ENCODE results near the gene RMDN2.

DNA sequence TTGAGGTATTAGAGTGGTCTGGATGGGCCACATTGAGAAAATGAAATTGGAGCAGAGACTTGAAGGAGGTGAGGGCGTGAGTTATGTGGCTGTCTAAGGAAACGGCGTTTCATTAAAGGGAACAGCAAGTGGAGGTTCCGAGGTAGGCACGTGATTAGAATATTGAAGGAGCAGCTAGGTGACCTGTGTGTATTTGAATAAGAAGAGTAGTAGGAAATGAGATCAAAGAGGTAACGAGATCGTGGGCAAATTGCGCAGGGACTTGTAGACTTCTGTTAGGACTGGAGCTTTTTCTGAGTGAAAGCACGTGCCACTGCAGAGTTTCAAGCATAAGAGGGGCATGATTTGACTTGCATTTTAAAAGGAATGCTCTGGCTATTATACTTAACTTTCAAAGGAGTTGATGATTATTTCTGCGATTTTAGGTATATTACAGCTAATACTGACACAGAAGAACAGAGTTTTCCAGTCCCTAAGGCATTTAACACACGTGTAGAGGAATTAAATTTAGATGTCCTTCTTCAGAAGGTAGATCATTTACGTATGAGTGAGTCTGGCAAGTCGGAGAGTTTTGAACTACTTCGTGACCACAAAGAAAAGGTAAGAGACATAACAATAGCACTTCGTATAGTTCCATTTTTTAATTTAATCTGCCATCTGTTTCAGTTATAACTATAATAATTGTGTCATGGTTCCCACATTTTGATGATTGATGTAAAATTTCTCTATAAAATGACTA is 48.7 kb downstream of the RMDN2 start:
- TF ChIP-seq, protein P1, sequence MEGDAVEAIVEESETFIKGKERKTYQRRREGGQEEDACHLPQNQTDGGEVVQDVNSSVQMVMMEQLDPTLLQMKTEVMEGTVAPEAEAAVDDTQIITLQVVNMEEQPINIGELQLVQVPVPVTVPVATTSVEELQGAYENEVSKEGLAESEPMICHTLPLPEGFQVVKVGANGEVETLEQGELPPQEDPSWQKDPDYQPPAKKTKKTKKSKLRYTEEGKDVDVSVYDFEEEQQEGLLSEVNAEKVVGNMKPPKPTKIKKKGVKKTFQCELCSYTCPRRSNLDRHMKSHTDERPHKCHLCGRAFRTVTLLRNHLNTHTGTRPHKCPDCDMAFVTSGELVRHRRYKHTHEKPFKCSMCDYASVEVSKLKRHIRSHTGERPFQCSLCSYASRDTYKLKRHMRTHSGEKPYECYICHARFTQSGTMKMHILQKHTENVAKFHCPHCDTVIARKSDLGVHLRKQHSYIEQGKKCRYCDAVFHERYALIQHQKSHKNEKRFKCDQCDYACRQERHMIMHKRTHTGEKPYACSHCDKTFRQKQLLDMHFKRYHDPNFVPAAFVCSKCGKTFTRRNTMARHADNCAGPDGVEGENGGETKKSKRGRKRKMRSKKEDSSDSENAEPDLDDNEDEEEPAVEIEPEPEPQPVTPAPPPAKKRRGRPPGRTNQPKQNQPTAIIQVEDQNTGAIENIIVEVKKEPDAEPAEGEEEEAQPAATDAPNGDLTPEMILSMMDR (IDR thresholded peaks at IDR 0.05), result no peak
- TF ChIP-seq, protein P2, sequence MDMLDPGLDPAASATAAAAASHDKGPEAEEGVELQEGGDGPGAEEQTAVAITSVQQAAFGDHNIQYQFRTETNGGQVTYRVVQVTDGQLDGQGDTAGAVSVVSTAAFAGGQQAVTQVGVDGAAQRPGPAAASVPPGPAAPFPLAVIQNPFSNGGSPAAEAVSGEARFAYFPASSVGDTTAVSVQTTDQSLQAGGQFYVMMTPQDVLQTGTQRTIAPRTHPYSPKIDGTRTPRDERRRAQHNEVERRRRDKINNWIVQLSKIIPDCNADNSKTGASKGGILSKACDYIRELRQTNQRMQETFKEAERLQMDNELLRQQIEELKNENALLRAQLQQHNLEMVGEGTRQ (CRISPR knock-in tag; IDR thresholded peaks at IDR 0.05), result no peak
- TF ChIP-seq, protein P3, sequence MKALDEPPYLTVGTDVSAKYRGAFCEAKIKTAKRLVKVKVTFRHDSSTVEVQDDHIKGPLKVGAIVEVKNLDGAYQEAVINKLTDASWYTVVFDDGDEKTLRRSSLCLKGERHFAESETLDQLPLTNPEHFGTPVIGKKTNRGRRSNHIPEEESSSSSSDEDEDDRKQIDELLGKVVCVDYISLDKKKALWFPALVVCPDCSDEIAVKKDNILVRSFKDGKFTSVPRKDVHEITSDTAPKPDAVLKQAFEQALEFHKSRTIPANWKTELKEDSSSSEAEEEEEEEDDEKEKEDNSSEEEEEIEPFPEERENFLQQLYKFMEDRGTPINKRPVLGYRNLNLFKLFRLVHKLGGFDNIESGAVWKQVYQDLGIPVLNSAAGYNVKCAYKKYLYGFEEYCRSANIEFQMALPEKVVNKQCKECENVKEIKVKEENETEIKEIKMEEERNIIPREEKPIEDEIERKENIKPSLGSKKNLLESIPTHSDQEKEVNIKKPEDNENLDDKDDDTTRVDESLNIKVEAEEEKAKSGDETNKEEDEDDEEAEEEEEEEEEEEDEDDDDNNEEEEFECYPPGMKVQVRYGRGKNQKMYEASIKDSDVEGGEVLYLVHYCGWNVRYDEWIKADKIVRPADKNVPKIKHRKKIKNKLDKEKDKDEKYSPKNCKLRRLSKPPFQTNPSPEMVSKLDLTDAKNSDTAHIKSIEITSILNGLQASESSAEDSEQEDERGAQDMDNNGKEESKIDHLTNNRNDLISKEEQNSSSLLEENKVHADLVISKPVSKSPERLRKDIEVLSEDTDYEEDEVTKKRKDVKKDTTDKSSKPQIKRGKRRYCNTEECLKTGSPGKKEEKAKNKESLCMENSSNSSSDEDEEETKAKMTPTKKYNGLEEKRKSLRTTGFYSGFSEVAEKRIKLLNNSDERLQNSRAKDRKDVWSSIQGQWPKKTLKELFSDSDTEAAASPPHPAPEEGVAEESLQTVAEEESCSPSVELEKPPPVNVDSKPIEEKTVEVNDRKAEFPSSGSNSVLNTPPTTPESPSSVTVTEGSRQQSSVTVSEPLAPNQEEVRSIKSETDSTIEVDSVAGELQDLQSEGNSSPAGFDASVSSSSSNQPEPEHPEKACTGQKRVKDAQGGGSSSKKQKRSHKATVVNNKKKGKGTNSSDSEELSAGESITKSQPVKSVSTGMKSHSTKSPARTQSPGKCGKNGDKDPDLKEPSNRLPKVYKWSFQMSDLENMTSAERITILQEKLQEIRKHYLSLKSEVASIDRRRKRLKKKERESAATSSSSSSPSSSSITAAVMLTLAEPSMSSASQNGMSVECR (CRISPR knock-in tag; IDR thresholded peaks at IDR 0.05; ENCODE audit: borderline replicate concordance), result no peak
- TF ChIP-seq, protein P4, sequence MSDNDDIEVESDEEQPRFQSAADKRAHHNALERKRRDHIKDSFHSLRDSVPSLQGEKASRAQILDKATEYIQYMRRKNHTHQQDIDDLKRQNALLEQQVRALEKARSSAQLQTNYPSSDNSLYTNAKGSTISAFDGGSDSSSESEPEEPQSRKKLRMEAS (CRISPR knock-in tag; IDR thresholded peaks at IDR 0.05), result no peak
- no peak for TF ChIP-seq ELF4 (CRISPR knock-in tag; IDR thresholded peaks at IDR 0.05; ENCODE audit: low read depth)
- TF ChIP-seq ESRRA (CRISPR knock-in tag; IDR thresholded peaks at IDR 0.05; ENCODE audit: borderline replicate concordance), result no peak
- no peak for TF ChIP-seq NR2C2 (CRISPR knock-in tag; IDR thresholded peaks at IDR 0.05)
